NCI-H446 treated with DMSO at 0.1 percent for 48 hours (cell line): ENCODE data around the gene CDC42BPG.

Experiments used
- DNase-seq: peaks from one replicate; lab custom pipeline; 2025; lab: John Stamatoyannopoulos, UW

CDC42BPG gene, protein sequence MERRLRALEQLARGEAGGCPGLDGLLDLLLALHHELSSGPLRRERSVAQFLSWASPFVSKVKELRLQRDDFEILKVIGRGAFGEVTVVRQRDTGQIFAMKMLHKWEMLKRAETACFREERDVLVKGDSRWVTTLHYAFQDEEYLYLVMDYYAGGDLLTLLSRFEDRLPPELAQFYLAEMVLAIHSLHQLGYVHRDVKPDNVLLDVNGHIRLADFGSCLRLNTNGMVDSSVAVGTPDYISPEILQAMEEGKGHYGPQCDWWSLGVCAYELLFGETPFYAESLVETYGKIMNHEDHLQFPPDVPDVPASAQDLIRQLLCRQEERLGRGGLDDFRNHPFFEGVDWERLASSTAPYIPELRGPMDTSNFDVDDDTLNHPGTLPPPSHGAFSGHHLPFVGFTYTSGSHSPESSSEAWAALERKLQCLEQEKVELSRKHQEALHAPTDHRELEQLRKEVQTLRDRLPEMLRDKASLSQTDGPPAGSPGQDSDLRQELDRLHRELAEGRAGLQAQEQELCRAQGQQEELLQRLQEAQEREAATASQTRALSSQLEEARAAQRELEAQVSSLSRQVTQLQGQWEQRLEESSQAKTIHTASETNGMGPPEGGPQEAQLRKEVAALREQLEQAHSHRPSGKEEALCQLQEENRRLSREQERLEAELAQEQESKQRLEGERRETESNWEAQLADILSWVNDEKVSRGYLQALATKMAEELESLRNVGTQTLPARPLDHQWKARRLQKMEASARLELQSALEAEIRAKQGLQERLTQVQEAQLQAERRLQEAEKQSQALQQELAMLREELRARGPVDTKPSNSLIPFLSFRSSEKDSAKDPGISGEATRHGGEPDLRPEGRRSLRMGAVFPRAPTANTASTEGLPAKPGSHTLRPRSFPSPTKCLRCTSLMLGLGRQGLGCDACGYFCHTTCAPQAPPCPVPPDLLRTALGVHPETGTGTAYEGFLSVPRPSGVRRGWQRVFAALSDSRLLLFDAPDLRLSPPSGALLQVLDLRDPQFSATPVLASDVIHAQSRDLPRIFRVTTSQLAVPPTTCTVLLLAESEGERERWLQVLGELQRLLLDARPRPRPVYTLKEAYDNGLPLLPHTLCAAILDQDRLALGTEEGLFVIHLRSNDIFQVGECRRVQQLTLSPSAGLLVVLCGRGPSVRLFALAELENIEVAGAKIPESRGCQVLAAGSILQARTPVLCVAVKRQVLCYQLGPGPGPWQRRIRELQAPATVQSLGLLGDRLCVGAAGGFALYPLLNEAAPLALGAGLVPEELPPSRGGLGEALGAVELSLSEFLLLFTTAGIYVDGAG (N-terminal part only)

DNA sequence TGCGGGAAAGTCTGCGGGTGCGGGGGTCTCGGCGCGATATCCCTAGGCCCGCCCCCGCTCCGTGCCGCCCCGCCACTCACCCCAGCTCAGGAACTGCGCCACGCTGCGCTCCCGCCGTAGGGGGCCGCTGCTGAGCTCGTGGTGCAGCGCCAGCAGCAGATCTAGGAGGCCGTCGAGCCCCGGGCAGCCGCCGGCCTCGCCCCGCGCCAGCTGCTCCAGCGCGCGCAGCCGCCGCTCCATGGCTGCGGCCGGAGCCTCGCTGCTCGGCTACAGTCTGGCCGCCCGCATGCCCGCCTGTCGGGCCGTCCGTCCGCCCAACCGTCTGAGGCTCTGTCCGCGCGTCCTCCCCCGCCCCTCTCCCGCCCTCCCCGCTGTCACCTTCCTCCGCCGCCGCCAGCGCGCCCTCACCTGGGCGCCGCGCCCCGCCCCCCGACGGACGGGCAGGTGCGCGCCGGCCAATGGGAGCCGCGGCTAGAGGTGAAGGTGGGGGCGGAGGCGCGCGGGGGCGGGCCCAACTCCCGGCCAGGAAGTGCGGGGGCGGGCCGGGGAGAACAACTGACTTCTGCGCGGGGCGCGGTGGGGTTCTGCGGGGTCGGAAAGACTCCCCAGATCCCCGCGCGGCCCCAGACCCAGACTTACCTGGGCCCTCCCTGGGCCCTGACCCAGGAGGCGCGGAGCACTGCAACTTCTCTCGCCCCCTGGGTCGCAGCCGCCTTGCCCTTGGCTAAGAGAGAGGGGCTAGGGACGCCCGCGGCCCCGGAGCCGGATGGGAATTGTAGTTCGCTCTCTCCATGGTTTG lies at the start of gene CDC42BPG:
Gene CDC42BPG (minus strand): TSS at position 324 of the 799 bp plus-strand sequence. CDS start 84 bp downstream, at position 240.
- DNase-seq: no peak

DNA sequence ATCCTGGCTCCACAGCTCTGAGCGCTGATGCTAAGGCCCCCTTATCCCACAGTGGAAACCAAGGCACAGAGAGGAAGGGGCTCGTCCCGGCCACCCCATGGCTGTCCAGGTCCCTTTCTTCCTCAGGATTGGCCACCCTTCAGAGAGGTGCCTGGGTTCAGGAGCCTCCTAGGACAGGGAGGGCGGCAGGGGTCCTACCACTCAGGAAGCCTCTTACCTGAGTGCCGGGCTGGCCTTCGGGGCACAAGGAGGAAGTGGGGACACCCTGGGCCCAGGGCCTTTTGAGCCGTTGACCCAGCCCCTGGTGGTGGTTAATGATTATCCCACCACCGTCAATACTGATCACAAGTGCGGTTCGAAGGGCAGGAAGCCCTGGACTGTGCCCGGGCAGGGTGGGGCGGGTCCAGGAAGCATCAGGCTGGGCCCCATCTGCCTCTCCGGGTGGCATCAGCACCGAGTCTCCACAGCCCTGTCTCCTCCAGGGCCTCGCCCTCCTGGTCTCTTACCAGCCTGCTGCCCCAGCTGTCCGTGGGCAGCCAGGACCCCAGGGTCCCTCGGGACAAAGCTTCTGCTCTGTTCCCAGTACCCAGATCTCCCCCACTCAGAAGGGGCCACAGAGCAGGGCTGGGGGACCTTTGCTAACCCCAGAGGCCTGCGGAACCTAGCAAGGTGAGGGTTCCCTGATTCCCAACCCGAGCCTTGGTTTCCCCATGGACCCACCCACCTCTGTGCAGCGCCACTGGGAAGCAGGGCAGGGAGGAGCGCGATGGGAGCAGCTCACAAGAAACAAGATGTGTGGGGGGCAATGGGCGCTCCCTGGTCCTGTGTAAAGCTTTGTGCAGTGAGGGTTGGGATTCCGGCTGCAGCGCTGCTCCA lies 49.0 kb upstream of the CDC42BPG start:
- no peak for DNase-seq

DNA sequence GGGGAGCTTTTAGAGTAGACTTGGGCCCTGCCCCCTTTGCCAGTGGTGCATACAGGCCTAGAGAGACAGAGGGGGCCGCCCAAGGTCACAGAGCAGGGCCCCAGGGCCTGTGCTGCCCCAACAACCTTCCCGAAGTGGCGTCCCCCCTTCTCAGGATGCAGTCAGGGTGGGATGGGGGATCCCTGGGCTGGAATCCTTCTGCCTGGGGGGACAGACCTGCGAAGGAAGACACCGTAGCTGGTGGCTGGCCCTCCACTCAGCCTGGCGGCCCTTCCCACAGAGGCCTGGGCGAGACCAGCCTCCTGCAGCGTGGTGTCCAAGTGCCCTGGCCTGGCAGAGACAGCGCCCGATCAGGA lies 48.4 kb upstream of the CDC42BPG start:
- no peak for DNase-seq

DNA sequence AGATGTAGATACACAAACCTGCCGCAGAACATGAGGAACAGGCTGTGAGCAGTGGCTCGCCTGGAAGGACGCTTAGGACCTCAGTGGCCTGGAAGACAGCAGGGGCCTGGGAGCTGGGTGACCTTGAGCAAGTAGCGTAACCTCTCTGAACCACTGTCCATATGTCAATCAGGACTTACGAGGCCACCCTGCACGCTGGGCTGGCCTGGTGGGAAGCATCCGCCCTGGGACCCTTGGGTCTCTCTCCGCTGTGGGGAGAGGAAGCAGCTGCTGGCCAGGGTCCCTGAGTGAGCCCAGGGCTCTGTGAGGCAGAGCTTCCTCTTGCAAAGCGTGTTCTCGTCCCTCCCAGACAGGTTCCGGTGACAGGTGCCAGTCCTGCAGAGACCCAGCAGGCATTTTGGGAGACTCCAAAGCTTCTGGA lies 48.0 kb upstream of the CDC42BPG start:
- no peak for DNase-seq

DNA sequence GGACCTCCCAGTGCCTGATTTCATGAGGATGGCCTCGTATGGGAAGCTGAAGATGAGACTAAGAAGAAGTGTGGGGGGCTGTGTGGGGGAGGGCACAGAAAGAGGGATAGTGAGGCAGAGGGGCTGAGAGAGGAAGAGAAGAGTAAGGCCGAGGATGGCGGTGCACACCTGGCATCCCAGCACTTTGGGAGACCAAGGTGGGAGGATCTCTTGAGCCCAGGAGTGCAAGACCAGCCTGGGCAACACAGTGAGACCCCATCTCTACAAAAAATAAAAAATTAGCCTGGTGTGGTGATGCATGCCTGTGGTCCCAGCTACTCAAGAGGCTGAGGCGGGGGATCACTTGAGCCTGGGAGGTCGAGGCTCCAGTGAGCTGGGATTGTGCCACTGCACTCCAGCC lies 47.4 kb upstream of the CDC42BPG start:
- DNase-seq: no peak

DNA sequence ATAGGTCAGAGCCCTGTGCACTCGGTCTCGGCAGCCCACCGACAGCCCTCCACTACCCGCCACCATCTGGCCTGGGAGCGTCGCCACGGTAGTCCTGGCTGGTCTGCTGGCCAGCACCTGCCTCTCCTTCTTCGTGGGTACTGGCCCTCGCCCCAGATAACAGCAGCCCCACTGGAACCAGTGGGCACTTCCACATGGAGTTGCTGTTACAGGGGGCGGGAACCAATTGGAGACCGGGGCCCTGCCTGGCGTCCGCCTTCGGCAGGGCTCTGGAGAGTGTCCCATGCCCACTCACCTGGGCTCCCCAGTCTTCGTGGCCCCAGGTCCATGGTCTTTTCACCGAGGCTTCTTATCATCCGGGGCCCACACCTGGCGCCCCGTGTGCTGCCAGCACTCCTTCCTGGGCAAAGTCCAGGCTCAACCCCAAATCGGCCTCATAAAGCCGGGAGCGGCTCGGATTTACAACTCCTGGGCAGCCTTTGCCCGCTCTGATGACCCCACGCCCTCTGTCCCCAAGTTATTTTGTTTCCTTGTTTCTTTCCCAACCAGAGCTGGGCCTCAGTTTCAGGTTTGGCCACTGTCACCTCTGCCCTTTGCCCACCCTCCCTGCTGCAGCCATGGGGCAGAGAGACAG lies 46.9 kb upstream of the CDC42BPG start:
- DNase-seq: no peak

DNA sequence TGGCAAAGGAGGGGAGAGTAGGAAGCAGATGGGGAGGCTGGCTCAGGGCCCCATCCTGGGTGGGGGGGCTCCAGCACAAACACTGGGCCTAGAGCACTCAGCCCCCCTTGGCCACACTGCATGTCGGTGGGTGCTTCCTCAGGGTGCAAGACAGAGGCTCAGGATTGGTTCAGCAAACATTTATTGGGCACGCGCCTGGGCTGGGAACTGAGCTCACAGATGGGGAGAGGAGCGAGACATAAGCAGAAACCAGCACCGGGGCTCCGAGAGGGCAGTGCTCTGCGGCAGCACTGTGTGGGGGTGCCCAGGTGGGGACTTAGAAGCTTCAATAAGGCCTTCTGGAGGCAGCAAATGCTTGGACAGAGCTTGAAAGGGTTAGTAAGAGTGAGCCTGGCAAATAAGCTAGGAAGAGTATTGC lies 46.1 kb upstream of the CDC42BPG start:
- peak; percentile 71 for DNase-seq

DNA sequence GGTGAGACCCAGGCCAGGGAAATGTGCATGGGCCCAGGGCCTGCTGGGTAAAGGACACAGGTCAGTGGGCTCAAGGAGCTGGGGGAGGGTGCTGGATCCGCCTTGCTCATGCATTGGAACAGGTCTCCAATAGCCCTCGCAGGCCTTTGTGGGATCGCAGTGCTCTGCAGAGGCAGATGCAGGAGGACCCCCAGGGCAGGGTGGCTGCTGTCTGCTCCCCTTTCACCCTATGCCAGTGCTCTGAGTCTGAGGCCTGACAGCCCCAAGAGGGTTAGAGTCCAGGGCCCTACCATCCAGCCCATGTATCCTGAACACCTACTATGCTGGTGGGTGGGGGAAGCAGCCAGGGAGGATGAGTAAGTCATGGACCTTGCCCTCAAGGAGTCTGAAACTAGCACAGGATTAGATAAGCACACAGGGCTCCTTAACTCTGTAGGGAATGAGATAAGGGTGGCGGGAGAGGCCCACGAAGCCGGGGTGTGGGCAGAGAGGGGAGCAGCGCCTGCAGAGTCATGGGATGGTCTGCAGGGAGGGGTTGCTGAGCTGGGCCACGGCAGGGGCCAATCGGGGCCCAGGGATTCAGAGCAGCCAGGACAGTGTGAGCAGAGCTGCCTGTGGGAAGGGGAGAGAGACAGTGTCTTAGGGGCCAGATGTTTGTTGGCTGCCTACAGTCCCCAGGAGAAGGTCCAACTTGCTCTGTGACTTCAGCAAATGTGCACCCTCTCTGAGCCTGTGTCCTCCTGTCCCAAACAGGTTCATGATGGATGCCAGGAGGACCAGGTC lies 44.5 kb upstream of the CDC42BPG start:
- DNase-seq: no peak

DNA sequence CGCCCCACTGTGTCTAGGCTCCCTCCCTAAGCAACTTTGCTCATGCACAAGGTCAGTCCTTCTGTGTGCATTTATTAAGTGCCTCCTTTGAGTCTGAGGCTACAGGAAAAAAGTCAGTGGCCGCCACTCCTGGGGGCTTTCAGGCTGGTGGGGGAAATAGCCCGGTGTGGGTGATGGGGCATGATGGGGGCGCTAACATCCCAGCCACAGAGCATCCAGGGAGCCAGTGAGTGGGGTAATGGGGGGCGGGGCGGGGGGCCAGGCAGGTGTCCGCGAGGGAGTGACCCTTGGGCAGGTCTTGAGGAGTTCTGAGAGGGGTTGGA lies 43.9 kb upstream of the CDC42BPG start:
- DNase-seq: no peak

DNA sequence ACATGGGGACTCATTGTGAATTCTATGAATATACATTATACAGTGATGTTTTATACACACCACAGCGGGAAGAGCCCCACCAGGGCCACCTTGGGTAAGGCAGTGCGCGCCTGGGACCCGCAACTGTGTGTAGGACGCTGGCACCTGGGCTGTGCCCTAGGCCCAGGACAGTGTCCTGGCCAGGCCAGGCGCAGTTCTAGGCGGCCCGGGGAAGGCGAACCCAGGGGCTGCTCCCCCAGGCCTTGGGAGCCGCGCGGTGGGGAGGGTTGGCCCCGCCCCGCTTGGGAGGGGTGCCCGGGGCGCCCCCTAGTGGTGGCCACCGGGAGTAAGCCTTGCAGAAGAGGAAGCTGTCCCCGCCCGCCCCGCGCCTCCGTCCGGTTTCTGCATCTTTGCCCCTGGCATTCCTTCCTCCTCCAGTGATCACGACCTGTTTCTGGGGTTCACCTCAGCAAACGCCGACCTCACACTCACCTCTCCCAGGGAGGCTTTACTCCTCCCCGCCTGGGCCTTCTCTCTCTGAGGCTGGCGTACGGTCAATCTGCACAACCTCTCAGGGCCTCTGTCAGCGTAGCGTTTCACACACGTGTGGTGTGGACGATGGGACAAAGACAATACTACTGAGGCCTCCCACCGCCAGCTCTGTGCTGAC lies 43.4 kb upstream of the CDC42BPG start:
- no peak for DNase-seq

DNA sequence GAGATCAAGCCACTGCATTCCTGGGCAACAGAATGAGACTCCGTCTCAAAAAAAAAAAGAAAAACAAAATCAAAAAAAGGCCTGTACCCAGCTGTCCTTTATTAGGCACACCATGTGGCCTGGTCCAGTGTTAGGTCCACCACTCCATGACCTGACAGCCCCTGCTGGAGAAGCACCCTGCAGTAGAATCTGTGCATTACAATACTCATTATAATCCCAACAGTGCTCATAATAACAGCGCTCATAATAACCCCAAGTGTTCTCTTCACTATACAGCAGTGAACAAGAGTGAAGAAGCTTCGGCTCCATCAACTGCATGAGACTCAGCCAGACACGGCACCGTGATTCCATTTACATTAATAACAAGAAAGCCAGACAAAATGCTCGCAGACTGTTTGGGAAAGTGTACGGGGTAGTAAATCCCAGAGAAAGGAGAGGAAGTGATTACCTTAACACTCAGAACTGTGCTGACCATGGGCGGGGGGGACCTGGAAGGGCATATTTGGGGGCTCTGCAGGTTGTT lies 42.8 kb upstream of the CDC42BPG start:
- no peak for DNase-seq

DNA sequence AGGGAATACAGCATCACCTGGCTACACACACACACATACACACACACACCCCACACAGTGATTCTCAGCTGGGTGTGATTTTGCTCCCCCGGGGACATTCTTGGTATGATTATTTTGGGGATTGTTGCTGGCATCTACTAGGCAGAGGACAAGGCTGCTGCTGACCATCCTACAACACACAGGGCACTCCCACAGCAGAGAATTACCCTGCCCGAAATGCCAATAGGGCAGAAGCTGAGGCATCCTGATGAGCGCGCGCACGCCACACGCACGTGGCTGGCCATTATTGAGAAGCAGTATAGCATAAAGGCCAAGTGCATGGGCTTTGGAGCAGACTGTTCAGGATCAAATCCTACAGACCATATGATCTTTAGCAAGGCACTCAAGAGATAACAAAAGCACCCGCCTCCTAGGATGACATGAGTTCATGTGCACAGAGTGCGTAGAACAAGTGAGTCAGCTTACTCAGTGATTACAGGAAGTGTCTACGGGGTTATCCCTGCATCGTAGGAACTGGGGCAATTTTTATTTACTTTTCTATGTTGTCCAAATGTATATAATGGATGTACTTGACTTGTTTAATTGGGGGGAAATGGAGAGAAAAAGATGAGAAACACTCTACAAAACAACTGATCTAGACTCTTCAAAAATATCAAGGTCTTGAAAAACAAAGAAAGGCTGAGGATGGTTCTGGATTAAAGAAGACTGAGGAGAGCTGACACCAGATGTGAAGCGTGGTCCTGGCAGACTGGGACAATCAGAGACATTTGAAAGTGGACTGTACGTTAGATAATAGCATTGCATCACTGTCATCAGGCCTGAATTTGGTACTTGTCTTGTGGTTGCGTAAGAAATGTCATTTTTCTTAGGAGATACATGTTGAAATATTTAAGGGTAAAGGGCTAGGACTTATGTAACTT lies 41.2 kb upstream of the CDC42BPG start:
- DNase-seq: no peak

DNA sequence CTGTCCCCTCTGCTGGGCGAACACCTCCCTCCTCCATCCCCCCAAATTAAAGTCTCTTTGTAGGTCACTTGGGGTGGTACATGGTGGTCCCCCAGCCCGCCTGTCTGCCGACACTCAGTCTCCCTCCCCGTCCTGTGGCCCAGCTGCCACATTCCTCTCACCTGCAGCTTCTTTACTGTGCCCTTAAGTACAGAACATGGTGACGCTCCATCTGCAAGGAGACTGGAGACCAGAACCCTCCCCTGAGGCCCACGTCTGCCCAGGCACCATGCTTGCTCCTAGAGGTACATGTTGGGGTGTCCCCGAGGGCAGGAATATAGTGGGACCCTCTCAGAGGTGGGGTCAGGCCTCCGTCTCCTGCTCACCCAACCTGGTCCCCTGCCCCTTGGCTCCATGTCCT lies 39.6 kb upstream of the CDC42BPG start:
- DNase-seq: no peak

DNA sequence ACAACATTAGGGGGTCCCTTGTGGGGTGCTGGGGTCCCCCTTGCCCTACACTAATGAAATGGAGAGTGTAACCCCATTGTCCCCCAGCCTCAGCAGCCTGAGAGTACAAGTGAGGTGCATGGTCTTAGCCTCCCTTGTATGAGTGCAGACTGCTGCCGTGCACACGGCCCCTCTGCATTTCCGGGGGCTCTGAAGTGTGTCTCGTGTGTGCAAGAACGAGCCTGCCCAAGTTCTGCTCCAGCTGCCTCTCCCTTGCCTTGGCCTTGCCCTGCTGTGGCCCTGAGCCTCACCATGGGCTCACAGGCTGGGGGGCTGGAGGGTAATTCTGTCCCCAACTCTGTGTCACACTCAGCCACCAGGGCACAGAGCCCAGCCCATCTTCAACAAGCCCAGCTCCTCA lies 39.1 kb upstream of the CDC42BPG start:
- no peak for DNase-seq

DNA sequence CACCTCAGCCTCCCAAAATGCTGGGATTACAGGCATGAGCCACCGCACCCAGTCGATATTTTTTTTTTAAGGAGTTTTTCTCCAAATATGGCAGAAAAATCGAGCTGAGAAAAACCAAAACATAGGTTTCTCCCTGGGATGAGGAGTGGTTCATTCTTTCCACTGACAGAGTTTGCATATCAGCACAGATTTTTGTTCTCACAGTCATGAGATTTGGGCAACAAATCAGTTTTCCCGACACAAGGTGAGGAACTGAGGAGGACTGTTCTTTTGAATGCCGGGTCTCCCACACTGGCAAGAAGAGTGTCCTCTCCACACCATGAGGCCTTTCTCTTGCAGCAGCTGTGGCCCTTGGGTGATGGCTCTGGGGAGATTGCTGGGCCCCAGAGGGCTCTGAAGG lies 37.8 kb upstream of the CDC42BPG start:
- DNase-seq: no peak

DNA sequence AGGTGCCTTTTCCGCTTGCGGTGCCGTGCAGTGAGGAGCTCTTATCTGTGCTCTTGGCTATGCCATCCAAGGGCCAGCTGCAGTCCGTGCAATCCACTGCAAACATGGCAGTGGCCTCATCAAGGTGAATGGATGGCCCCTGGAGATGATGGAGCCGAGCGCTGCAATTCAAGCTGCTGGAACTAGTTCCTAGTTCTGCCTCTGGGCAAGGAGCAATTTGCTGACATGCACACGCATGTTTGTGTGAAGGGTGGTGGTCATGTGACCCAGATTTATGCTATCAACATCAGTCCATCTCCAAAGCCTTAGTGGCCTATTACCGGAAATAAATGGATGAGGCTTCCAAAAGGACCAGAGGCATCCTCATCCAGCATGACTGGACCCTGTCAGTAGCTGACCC lies 37.0 kb upstream of the CDC42BPG start:
- DNase-seq: no peak

DNA sequence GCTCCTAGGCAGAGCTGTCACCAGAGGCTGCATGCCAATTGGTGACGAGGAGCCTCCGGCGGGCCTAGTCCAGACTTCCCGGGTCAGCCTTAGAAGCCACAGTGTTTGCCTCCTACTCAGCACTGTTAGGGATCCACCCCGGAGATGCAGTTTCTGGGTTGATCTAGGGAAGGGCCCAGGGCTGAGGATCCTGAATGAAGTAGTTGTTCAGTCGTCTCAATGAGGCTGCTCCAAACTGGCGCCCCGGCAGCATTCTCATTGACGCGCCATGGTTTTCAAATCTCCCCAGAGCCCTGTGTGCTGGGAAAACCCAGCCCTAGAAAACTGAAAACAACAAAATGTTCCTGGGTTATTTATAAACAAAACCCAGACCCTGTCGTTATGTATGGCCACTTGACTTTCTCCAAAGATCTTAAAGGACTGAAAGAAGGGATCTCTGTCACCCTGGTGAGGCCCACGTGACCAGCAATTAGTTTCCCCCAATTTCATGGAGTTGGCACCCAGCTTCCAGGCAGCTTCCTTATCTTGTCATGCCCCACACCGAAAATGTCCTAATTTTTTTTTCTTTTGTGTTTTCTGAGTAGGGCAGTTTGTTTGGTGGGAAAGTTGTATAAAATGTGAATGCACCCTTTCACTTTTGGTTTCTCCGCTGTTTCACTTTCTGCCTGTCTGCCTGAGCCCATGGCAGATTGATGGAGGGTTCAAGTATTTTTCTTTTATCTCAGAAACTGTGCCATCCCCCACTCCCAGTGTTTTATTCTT lies 36.0 kb upstream of the CDC42BPG start:
- DNase-seq: no peak
